GOT3 (cell line): ENCODE data around the gene CCDC83.
"Not testable (repeated sequence)": the region's sequence is repeated elsewhere in the genome, so short reads cannot be mapped to it uniquely, and the experiment has no call there.

Experiments
- DNase-seq: peaks from one replicate; lab custom pipeline; 2025; ENCODE audit warnings: mixed read lengths; lab: John Stamatoyannopoulos, UW

Gene CCDC83

GRCh38 chr11:85886089-85887056, 31.2 kb downstream of the CCDC83 start:
- DNase-seq = no peak

- no peak for DNase-seq
These were observed 33.9 kb downstream of the CCDC83 start for GRCh38 chr11:85889108-85889507.

- no peak for DNase-seq
These were observed 34.7 kb downstream of the CCDC83 start for GRCh38 chr11:85889676-85890579.

- no peak for DNase-seq
These were observed 38.2 kb downstream of the CCDC83 start for GRCh38 chr11:85893395-85893794.

- DNase-seq = no peak
These were observed 41.7 kb downstream of the CCDC83 start for GRCh38 chr11:85896876-85897275.

GRCh38 chr11:85898456-85898855, 43.3 kb downstream of the CCDC83 start:
- no peak for DNase-seq

GRCh38 chr11:85902353-85902752, 47.2 kb downstream of the CCDC83 start:
- no peak for DNase-seq

- DNase-seq = no peak
These were observed 48.2 kb downstream of the CCDC83 start for GRCh38 chr11:85903406-85903805.

- DNase-seq = no peak
These were observed 48.6 kb downstream of the CCDC83 start for GRCh38 chr11:85903811-85904210.

- no peak for DNase-seq
These were observed 57.2 kb downstream of the CCDC83 start for GRCh38 chr11:85912414-85912813.

- DNase-seq = no peak
These were observed 58.3 kb downstream of the CCDC83 start for GRCh38 chr11:85913513-85913912.

GRCh38 chr11:85914425-85914824, 59.2 kb downstream of the CCDC83 start:
- no peak for DNase-seq

GRCh38 chr11:85918910-85919794, 64.0 kb downstream of the CCDC83 start:
- no peak for DNase-seq

GRCh38 chr11:85922367-85922766, 67.2 kb downstream of the CCDC83 start:
- no peak for DNase-seq

GRCh38 chr11:85923455-85923854, 68.3 kb downstream of the CCDC83 start:
- no peak for DNase-seq

- not testable (repeated sequence) for DNase-seq
These were observed 71.6 kb downstream of the CCDC83 start for GRCh38 chr11:85926653-85927214.

GRCh38 chr11:85930879-85931366, 75.7 kb downstream of the CCDC83 start:
- no peak for DNase-seq

- no peak for DNase-seq
These were observed 79.5 kb downstream of the CCDC83 start for GRCh38 chr11:85934596-85935169.

GRCh38 chr11:85935751-85936150, 80.6 kb downstream of the CCDC83 start:
- no peak for DNase-seq

GRCh38 chr11:85937835-85938234, 82.7 kb downstream of the CCDC83 start:
- no peak for DNase-seq
